ENCODE measurements around the gene ARRDC2.

DNA sequence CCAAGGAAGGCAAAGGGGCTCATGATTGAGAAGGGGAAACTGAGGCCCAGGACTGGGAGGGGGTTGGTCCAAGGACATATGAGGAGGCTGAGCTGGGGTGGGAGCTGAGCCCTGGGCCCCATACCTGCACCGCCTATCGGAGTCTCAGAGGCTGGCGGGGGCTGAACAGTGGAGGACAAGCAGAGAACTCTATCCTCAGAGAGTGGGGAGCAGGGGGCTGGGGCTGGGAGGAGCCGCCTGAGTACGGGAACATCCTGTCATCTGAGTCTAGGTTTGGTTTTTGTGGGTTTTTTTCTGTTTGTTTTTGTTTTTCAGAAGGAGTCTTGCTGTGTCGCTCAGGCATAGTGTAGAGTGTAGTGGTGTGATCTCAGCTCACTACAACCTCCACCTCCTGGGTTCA, 6.2 kb downstream of the ARRDC2 start:
- no peak for TF ChIP-seq PAX8 (IDR thresholded peaks at IDR 0.05)
- TF ChIP-seq, protein P1, sequence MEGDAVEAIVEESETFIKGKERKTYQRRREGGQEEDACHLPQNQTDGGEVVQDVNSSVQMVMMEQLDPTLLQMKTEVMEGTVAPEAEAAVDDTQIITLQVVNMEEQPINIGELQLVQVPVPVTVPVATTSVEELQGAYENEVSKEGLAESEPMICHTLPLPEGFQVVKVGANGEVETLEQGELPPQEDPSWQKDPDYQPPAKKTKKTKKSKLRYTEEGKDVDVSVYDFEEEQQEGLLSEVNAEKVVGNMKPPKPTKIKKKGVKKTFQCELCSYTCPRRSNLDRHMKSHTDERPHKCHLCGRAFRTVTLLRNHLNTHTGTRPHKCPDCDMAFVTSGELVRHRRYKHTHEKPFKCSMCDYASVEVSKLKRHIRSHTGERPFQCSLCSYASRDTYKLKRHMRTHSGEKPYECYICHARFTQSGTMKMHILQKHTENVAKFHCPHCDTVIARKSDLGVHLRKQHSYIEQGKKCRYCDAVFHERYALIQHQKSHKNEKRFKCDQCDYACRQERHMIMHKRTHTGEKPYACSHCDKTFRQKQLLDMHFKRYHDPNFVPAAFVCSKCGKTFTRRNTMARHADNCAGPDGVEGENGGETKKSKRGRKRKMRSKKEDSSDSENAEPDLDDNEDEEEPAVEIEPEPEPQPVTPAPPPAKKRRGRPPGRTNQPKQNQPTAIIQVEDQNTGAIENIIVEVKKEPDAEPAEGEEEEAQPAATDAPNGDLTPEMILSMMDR (IDR thresholded peaks at IDR 0.05 in 2 of 3, conservative IDR thresholded peaks at IDR 0.05 in 1 of 3; ENCODE audit: control insufficient read depth in 2 of 3, extremely low read depth in 1 of 3, insufficient read depth in 1 of 3, low read depth in 3 of 3, low read length in 3 of 3), result no peak
- TF ChIP-seq, protein P2, sequence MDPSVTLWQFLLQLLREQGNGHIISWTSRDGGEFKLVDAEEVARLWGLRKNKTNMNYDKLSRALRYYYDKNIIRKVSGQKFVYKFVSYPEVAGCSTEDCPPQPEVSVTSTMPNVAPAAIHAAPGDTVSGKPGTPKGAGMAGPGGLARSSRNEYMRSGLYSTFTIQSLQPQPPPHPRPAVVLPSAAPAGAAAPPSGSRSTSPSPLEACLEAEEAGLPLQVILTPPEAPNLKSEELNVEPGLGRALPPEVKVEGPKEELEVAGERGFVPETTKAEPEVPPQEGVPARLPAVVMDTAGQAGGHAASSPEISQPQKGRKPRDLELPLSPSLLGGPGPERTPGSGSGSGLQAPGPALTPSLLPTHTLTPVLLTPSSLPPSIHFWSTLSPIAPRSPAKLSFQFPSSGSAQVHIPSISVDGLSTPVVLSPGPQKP (IDR thresholded peaks at IDR 0.05; ENCODE audit: low read depth, low read length), result no peak
- TF ChIP-seq BHLHE40 (IDR thresholded peaks at IDR 0.05; ENCODE audit: borderline replicate concordance in 1 of 2, low read depth in 2 of 2, low read length in 1 of 2), result no peak
- no peak for TF ChIP-seq NRF1 (conservative IDR thresholded peaks at IDR 0.05; ENCODE audit: low read depth, low read length)
- no peak for TF ChIP-seq BACH1 (IDR thresholded peaks at IDR 0.05; ENCODE audit: borderline replicate concordance)
- TF ChIP-seq RCOR1 (conservative IDR thresholded peaks at IDR 0.05; ENCODE audit: low read depth, low read length), result no peak
- TF ChIP-seq BRCA1 (IDR thresholded peaks at IDR 0.05; ENCODE audit: low read depth, low read length), result no peak

Data from GM12878 (cell line).